HCT116 (cell line): ENCODE measurements around the gene EIF5B. TPM values are rescaled to one million over a fixed set of nuclear protein-coding genes. Genes with fewer than 3 reads are reported as not detected.

ENCODE experiments used
- ATAC-seq: fragments of 200-7000 bp; cut with Tn5 transposase; 2 replicates; pipeline ENCODE4 v1.9.1; 2020; ENCODE audit warnings: mild to moderate bottlenecking, moderate library complexity
- BruUV-seq: library from RNA; stranded (reverse); fragments of 400-500 nt; replicated peaks from 2 replicates; lab custom pipeline; 2021; lab: Mats Ljungman, UMichigan
- CTCF ChIA-PET: fragments of 300-600 bp; sonication (Branson Sonifier 250); formaldehyde crosslinking; loops from one replicate; lab custom pipeline; 2021; ENCODE audit warnings: antibody characterized with exemption; lab: Charles Lee
- POLR2A ChIA-PET: fragments of 300-600, 350-600 bp; sonication (Branson Sonifier 250); formaldehyde crosslinking; loops from one replicate; lab custom pipeline; 2021; ENCODE audit warnings: antibody characterized with exemption; lab: Charles Lee
- RAD21 ChIA-PET, 2 experiments: fragments of 300-600 bp; sonication (Branson Sonifier 250); formaldehyde crosslinking; loops; one replicate each; lab custom pipeline; 2023; ENCODE audit warnings: low total read pairs in 2 of 2; ENCODE audit not compliant: uncharacterized antibody in 2 of 2, unreplicated experiment in 2 of 2, low non-redundant PET in 1 of 2; lab: Charles Lee
- DNase-seq: peaks from one replicate; pipeline ENCODE4 v3.0.0-alpha.2; 2010; ENCODE audit warnings: low read depth, low spot score
- H2AFZ ChIP-seq: fragments of 200-600 bp; shearing (Covaris generic), sonication (generic); 2 replicates; pipeline ENCODE4 v1.6.1; 2017; ENCODE audit warnings: low read depth, mixed run types, mixed read lengths, antibody characterized with exemption, low read length; ENCODE audit not compliant: poor library complexity, severe bottlenecking
- H3K27ac ChIP-seq: 2 replicates; pipeline ENCODE4 v1.5.1; 2012; ENCODE audit warnings: low read depth, low read length
- H3K27me3 ChIP-seq: fragments of 200-600 bp; sonication (generic); 2 replicates; pipeline ENCODE4 v1.6.1; 2016; ENCODE audit warnings: mixed run types, low read length, mixed read lengths; ENCODE audit not compliant: insufficient read depth
- H3K36me3 ChIP-seq, 2 experiments: fragments of 200-500 bp in 1 of 2; fragments of 200-600 bp in 1 of 2; sonication (Bioruptor generic) in 1 of 2; sonication (generic) in 1 of 2; 2 replicates each; pipeline versions ENCODE4 v1.5.1 to v1.6.1; 2014 to 2016; ENCODE audit warnings: low read length in 2 of 2, inconsistent platforms in 1 of 2, mixed read lengths in 1 of 2, mixed run types in 1 of 2; ENCODE audit not compliant: insufficient read depth in 2 of 2, control insufficient read depth in 1 of 2
- H3K4me1 ChIP-seq, 2 experiments: fragments of 200-600 bp in 1 of 2; sonication (generic) in 1 of 2; 2 replicates each; pipeline versions ENCODE4 v1.5.1 to v1.6.1; 2012 to 2017; ENCODE audit warnings: low read length in 2 of 2, inconsistent platforms in 1 of 2, mild to moderate bottlenecking in 1 of 2, mixed read lengths in 1 of 2, mixed run types in 1 of 2, moderate library complexity in 1 of 2; ENCODE audit not compliant: insufficient read depth in 2 of 2, control insufficient read depth in 1 of 2
- H3K4me2 ChIP-seq: fragments of 200-600 bp; sonication (generic); 2 replicates; pipeline ENCODE4 v1.6.1; 2017; ENCODE audit warnings: mixed run types, low read length, mixed read lengths
- H3K4me3 ChIP-seq, 2 experiments: fragments of 200-600 bp in 1 of 2; sonication (generic) in 1 of 2; replicated peaks in 1 of 2; 2 replicates each; pipeline ENCODE4 v1.5.1; 2011 to 2016; ENCODE audit warnings: low read length in 2 of 2, control low read depth in 1 of 2, low read depth in 1 of 2, mild to moderate bottlenecking in 1 of 2, mixed read lengths in 1 of 2, mixed run types in 1 of 2
- H3K79me2 ChIP-seq: fragments of 200-600 bp; sonication (generic); 2 replicates; pipeline ENCODE4 v1.6.1; 2017; ENCODE audit warnings: mild to moderate bottlenecking, mixed run types, low read length, moderate library complexity, mixed read lengths; ENCODE audit not compliant: insufficient read depth
- H3K9ac ChIP-seq: fragments of 200-600 bp; sonication (generic); 2 replicates; pipeline ENCODE4 v1.6.1; 2016; ENCODE audit warnings: low read length, mixed read lengths
- H3K9me2 ChIP-seq: fragments of 200-600 bp; sonication (generic), shearing (Covaris generic); 2 replicates; pipeline ENCODE4 v1.6.1; 2017; ENCODE audit warnings: mixed run types, mild to moderate bottlenecking, moderate library complexity; ENCODE audit not compliant: insufficient read depth
- H3K9me3 ChIP-seq, 2 experiments: fragments of 200-500 bp in 1 of 2; fragments of 200-600 bp in 1 of 2; sonication (Bioruptor generic) in 1 of 2; sonication (generic) in 1 of 2; 2 replicates each; pipeline ENCODE4 v1.6.1; 2014 to 2017; ENCODE audit warnings: low read length in 2 of 2, mixed read lengths in 2 of 2, inconsistent platforms in 1 of 2, low read depth in 1 of 2, mild to moderate bottlenecking in 1 of 2, mixed run types in 1 of 2, moderate library complexity in 1 of 2; ENCODE audit not compliant: control insufficient read depth in 1 of 2, insufficient read depth in 1 of 2
- H4K20me1 ChIP-seq: fragments of 200-600 bp; sonication (generic), shearing (Covaris generic); 2 replicates; pipeline ENCODE4 v1.6.1; 2017; ENCODE audit warnings: mixed run types, mild to moderate bottlenecking, moderate library complexity; ENCODE audit not compliant: insufficient read depth
- CEBPB ChIP-seq: IDR thresholded peaks from 2 replicates; pipeline ENCODE4 v1.6.1; 2012; ENCODE audit warnings: low read depth
- ELF1 ChIP-seq: IDR thresholded peaks from 2 replicates; pipeline ENCODE4 v1.6.1; 2012; ENCODE audit warnings: low read depth, borderline replicate concordance
- EZH2 ChIP-seq: fragments of 200-600 bp; sonication (generic); IDR thresholded peaks from 2 replicates; pipeline ENCODE4 v1.6.1; 2017; ENCODE audit warnings: antibody characterized with exemption, mixed run types
- POLR2AphosphoS5 ChIP-seq: IDR thresholded peaks from 2 replicates; pipeline ENCODE4 v1.6.1; 2011; ENCODE audit warnings: mild to moderate bottlenecking, low read depth, low read length, moderate library complexity
- RAD21 ChIP-seq: IDR thresholded peaks from 2 replicates; pipeline ENCODE4 v1.6.1; 2012; ENCODE audit warnings: low read depth, mild to moderate bottlenecking
- SIN3A ChIP-seq: IDR thresholded peaks from 2 replicates; pipeline ENCODE4 v1.6.1; 2012; ENCODE audit warnings: low read depth
- SRF ChIP-seq: IDR thresholded peaks from 2 replicates; pipeline ENCODE4 v1.6.1; 2012; ENCODE audit warnings: low read depth
- ZNF274 ChIP-seq: fragments of 200-500 bp; sonication (Bioruptor generic); IDR thresholded peaks from 2 replicates; pipeline ENCODE4 v1.6.1; 2014; ENCODE audit warnings: mild to moderate bottlenecking, low read depth, low read length, inconsistent platforms
- intact Hi-C: fragments of 100-400 bp; cut with micrococcal nuclease; formaldehyde crosslinking; loops from 2 replicates; pipeline ENCODE4 v1.10.0; 2022
- total RNA-seq: library from RNA; stranded (reverse); gene quantifications from one replicate; pipeline ENCODE4 v1.2.1, GENCODE V29; 2021; ENCODE audit not compliant: unreplicated experiment

EIF5B gene
- total RNA-seq, 1 experiment from 2014 or later, result 65.9 TPM

- TF ChIP-seq SIN3A, result no peak
- TF ChIP-seq ZNF274, result no peak
Measured at GRCh38 chr2:99403084-99403483, 65.9 kb downstream of the EIF5B start (continued).

GRCh38 chr2:99403524-99403923, 66.3 kb downstream of the EIF5B start:
- no peak overlapping the region for H3K27ac ChIP-seq
- ChIA-PET POLR2A (no interaction called here), CTCF (interaction anchor here (0.8 kb wide), 1 partner anchor 87 kb away, joined by 3 read pairs; the partner anchor contains the start of gene REV1), RAD21 (no interaction called here)
- H3K9me3 ChIP-seq, result no peaks in the 10 kb centered on the region
- H3K36me3 ChIP-seq, result peaks cover 43 to 61% of the 10 kb centered on the region in 2 experiments
- no peaks in the 10 kb centered on the region for H3K27me3 ChIP-seq
- DNase-seq, result no peak
- intact Hi-C loops, result no loop called here
- H3K4me1 ChIP-seq, result peaks cover 0 to 6% of the 10 kb centered on the region in 2 experiments; a peak in 1 of 4 replicates
- no peak overlapping the region for H2AFZ ChIP-seq
- H3K79me2 ChIP-seq, result no peaks in the 10 kb centered on the region; the same call in 1 of the 2 replicates
- no TSS peak for BruUV-seq
- TF ChIP-seq EZH2 (no peak), RAD21 (peak; percentile 17; the same call in 1 of the 2 replicates)
- H3K4me2 ChIP-seq, result no peak overlapping the region
- no peak overlapping the region for H3K9ac ChIP-seq
- peak; percentile 52 for ATAC-seq
- no peaks in the 10 kb centered on the region for H4K20me1 ChIP-seq
- H3K4me3 ChIP-seq, result no peak overlapping the region
- H3K9me2 ChIP-seq, result no peaks in the 10 kb centered on the region

- TF ChIP-seq SIN3A (no peak), ELF1 (no peak), POLR2AphosphoS5 (no peak), CEBPB (no peak), SRF (no peak)
- no peaks in the 10 kb centered on the region for H3K9me2 ChIP-seq
- no peaks in the 10 kb centered on the region for H3K9me3 ChIP-seq
- peaks cover 37 to 54% of the 10 kb centered on the region in 2 experiments for H3K36me3 ChIP-seq
- peaks cover 0 to 6% of the 10 kb centered on the region in 2 experiments; a peak in 1 of 4 replicates for H3K4me1 ChIP-seq
- no peaks in the 10 kb centered on the region; the same call in 1 of the 2 replicates for H3K79me2 ChIP-seq
- DNase-seq (no peak), ATAC-seq (no peak)
- no peak overlapping the region for H3K27ac ChIP-seq
- H2AFZ ChIP-seq, result no peak overlapping the region
- ChIA-PET POLR2A (no interaction called here), CTCF (interaction anchor here (0.8 kb wide), 1 partner anchor 86 kb away, joined by 3 read pairs; the partner anchor contains the start of gene REV1), RAD21 (no interaction called here)
- BruUV-seq, result no TSS peak
- no peak overlapping the region for H3K4me3 ChIP-seq
- no peaks in the 10 kb centered on the region for H3K27me3 ChIP-seq
- intact Hi-C loops, result no loop called here
- no peaks in the 10 kb centered on the region for H4K20me1 ChIP-seq
- no peak overlapping the region for H3K9ac ChIP-seq
- H3K4me2 ChIP-seq, result no peak overlapping the region
Measured at GRCh38 chr2:99404039-99404796, 67.0 kb downstream of the EIF5B start.
